NCI-H524 treated with DMSO at 0.1 percent for 48 hours (cell line): ENCODE measurements around the gene CIRBP.
"Not testable (repeated sequence)": the region's sequence is repeated elsewhere in the genome, so short reads cannot be mapped to it uniquely, and the experiment has no call there.

Source experiments
- DNase-seq: peaks from one replicate; lab custom pipeline; 2025; lab: John Stamatoyannopoulos, UW

Gene CIRBP

DNA sequence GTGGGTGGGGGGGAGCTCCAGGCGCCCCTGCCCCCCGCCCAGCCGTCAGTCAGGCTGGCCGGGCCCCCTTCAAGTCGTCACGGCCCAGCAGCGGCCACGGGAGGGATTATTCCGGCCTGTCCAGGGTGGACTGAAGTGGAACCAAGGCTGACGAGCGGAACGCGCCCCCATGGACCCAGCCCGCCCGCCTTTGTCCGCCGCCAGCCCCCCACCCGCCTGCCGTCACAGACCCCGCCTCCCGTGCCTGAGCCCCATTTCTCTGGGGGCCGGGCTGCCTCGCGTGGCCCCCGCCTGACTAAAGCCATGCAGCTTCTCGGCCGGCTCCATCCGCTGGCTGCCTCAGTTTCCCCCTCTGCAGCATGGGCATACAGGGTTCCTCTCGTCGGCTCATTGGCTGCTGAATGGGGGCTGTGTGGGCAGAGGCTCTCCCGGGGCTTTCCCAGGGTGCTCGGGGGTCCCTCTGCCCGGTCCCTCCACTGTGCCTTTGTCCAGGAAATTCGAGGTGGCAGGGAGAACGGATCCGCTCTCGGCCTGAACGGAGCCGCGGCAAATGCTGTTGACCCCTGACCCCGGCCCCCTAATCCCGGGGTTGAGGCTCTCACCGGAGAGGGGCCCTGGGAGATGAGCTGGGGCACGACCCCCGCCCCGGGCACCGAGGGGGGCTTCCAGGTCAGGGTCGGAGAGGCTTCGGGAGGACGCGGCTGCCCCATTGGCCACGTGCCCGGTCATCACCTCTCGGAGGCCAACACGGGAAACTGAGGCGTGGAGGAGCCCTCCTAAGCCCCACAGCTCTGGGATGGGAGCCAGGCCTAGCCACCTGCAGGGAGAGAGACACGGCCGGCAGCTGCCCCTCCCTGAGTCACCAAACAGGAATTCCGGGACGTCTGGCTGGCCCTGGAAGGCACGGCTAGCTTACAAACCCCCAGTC, 43.9 kb downstream of the CIRBP start:
- no peak for DNase-seq

DNA sequence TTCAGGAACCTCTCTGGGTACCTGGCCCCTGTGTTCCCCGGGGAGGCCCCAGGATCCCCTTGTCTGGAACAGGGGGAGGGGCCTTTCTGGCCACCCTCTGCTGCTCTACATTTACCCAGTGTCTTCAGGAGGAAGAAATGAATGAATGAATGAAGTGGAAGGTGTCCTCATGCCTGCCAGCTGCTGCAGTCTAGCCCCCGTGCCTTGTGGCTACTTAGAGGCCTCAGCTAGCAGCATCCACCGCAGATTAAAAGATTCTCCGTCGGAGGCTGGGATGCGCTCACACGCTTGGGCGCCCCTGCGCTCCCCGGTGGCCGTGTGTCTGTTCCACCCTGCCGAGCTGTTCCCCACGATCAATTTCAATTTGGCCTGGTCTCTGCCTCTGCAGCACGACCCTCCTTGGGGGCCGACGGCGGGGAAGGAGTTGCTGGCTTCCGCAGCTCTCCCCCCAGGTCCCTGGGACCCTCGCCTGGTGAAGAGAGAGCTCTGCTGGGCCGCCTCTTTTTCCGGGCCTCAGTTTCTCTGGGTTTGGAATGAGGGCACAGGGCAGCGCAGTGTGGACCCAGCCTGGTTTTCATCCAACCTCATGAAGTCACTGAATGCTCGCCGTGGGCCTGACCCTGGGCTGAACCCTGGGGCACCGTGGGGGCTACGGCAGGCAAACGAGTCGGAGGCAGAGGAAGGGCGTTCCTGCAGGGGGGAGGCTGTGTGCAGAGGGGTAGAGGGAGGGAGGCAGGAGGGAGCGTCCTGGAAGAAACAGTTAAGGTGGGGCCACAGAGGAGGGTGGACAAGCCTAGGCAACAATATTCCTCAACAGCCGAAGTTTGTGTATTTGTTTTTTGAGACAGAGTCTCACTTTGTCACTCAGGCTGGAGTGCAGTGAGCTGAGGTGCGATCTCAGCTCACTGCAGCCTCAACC, 44.8 kb downstream of the CIRBP start:
- DNase-seq, result no peak

DNA sequence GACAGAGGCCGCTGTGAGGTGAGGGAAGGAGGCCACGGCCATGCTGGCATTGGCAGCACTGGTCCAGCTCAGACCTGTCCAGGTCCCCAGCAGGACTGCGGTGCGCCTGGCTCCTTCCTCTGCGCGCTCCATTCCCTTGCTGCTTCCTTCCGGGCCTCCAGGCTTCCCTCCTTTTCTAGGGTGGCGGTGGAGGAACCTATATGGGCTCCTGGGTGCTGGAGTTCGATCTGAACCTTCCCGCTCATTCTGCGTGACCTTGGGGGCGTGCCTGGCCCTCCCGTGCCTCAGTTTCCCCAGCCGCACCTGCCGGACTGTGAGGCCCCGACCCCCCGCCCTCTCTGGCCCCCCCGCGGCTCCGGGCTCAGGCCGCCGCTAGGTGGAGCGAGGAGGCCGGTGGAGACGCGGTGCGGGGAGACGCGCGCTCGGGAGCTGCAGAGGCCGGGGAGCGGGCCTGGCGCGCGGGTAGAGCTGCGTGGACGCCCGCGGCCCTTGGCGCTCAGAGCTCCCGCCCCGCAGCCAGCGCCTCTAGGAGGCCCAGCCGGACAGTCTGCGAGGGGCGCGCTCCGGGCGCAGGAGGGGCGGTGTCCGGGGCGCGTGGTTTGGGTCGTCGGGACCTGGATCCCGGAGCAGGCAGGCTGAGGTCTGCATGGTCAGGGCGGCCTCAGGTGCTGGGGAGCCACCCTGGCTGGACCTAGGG, 46.5 kb downstream of the CIRBP start:
- no peak for DNase-seq

DNA sequence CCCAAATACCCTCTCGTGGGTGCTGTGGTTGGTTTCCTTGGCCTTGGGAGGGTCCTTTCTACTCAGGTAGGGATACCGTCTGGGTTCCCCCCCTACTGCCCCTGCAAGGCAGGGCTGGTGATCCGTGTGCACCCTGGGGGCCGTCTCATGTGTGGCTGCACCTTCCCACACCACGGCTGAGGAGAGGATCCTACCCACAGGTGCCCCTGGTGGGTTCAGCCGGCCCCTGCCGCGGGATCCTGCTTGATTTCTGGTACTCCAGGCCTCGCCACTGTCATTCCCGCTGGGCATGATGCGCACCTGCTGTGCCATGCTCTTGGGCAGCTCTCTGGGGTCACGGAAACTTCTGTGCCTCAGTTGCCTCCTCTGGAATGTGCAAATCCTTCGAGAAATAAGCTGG, 47.3 kb downstream of the CIRBP start:
- DNase-seq, result no peak

DNA sequence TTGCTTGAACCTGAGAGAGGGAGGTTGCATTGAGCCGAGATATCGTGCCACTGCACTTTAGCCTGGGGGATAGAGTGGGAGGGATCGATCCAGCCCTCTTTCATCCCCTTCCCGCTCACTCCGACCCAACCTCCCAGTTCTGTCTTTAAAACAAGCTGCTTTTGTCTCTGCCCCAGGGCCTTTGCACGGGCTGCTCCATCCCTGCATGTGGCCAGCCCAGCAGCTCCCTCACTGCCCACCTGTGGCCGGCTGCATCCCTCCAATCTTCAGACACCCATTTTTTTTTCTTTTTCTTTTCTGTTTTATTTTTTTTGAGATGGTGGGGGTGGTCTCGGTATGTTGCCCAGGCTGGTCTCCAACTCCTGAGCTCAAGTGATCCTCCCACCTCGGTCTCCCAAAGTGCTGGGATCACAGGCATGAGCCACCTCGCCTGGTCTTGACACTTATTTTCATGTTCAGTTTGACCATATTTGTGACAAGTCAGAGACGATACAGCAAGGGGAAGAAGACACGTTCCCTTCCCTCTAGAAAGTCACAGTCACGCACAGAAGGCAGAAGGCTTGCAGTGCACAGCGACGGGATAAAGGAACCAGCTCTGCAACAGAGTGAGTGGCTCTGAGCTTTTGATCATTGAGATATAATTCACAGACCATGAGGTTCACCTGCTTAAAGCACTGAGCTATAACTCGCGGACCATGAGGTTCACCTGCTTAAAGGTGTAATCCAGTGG, 48.3 kb downstream of the CIRBP start:
- no peak for DNase-seq

DNA sequence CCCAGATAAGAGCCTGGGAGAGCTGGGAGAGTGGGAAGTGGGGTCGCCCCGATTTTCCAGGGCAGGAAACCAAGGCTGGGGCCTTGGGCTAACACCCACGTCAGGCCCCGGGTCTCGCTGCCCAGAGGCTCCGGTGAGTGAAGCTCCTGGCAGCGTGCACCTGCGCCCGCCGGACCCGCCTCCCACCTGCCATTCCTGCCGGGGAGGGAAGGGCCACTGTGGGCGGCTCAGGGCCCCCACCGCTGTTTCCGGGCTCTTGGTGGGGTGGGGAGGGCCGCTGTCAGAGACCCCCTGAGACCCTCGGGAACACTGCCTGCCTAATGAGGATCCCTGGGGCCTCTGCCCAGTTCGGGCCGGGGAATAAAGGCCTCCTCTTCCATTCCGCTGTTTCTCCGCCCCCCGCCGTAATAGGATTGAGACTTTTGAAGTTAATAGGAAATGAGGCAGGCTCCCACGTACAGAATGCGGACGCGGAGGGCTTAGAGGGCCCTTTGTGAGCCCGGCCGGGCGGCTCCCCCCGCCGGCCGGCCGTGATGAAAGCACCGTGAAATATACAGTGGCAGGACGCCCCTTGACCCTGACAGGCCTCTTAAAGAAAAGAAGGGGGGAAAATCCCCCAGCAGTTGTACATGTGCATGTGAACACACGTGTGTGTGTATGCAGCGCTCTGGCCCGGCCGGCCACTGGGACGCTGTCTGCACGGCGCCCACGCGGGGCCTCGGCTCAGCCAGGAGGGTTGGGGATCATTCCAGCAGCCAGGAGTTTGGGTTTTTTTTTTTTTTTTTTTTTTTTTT, 49.7 kb downstream of the CIRBP start:
- DNase-seq, result no peak

DNA sequence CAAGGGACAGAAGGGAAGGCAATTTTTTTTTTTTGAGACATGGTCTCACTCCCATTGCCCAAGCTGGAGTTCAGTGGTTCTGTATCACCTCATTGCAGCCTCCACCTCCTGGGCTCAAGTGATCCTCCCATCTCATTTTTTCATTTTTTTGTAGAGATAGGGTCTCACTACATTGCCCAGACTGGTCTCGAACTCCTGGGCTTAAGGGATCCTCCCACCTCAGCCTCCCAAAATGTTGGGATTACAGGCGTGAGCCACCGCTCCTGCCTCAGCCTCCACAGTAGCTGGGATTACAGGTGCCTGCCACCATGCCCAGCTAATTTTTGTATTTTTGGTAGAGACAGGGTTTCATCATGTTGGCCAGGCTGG, 51.1 kb downstream of the CIRBP start:
- DNase-seq, result not testable (repeated sequence)

DNA sequence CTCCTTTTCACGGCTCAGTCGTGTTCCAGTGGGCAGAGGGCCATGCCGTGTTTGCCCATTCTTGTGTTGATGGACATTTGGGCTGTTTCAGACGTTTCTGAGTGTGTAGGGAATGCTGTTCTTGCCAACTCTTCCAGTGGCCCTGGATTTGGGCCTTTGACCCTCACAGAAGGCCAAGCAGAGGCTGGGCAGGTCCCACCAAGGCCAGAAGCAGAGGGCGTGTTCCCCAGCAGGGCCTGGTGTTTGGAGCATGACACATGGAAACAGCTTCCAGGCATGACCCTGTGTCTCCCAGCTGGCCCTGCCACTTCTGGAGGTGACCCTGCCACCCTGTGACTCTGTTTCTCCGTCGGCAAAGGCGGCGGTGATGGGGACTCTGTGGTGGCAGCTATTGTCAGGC, 52.4 kb downstream of the CIRBP start:
- no peak for DNase-seq

DNA sequence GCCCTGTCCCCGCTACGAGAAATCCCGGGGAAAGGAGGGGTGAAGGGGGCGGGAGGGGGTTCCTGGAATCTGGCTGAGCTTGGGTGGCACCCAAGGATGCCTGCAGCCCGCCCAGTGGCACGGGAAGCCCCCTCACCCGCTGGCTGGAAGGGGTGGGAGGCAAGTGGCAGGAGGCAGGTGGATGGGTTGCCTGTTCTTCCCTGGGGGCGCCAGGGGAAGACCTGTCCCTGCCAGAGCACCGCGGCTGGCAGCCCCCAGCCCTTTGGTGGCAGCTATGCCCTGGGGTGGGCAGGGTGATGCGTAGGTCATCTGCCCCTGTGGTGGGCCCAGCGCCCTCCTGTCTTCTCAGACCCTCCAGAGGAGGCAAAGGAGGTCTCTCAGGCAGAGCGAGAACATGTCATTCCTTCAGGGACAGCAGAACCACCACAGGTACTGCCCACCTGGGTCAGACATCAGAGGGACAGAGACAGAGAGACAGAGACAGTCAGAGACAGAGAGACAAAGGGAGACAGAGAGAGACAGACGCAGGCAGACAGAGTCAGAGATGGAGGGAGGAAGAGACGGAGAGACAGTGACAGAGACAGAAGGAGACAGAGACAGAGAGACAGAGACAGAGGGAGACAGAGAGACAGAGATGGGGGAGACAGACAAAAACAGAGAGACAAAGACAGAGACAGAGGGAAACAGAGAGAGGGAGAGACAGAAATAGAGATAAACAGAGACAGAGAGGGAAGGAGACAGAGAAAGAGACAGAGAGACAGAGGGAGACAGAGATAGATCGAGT, 53.3 kb downstream of the CIRBP start:
- no peak for DNase-seq

DNA sequence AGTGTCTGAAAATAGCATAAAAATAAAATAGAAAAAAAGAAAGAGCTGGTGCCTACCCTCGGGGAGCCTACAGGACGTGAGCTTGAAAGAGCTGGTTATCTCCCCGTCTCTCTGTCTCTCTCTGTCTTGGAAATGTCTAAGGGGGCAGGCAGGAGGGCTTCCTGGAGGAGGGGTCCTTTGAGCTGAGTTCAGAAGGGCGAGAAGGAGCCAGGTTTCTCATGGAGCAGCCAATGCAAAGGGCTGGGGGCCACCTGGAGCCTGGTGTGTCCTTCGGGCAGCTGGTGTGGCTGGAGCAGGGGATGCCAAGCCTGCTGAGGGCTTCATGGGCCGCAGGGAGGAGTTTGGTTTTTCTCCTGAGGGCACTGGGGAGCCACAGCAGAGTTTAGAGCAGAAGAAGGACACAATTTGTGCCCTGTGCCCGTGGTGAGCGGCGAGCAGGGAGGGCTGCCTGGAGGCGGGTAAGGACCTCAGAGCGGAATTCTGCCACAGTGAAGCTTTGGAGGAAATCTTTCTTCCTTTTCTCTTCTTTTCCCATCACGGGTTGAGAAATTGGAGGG, 55.2 kb downstream of the CIRBP start:
- no peak for DNase-seq
